ENCODE measurements around the gene CCDC57. TPM values are rescaled to one million over a fixed set of nuclear protein-coding genes. Genes with fewer than 3 reads are reported as not detected.

CCDC57 gene
- total and polyA plus RNA-seq, 9 of the 15 experiments (the other 6 are each of a cell fraction or from before 2014, with no cell fraction given) = 0.83 to 36.2 (median 13.6) TPM

DNA sequence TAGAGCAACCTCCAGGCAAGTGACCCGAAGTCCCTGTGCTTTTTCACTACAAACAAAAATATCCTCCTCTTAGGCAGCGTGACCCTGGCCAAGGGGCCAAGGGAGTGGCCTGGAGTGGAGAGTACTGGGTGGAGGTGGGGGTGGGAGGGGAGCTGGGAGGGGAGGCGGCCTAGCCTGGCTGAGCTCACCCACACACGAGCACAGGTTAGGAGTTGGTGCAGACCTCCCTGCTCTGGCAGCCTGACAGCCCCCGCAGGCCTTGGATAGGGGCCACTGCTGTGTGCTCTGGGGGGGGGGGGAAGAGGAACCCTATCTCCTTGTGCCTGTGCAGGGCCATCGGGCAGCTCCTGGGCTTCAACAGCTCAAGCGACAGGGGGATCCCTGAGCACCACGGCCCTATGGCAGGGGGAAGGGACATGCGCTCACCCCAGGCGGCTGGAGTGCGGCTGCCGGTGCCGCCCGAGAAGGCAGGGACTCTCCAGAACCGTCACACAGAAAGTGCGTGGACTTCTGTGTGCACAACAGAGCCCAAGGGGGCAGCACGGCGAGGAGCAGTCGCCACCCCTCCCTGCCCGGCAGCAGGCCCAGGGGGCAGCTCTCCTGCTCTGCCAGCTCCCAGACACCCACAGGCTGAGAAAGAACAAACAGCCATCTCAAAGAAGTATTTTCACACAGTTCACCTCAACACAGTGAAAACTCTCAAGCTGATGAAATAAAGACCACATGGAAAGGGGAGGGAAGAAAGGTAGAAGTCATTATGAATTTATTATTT, 29.5 kb upstream of the CCDC57 start:
- peak; percentile 84 for FAIRE-seq
- no peaks in the 10 kb centered on the region for H3K9me3 ChIP-seq (replicated peaks; ENCODE audit: control insufficient read depth, insufficient read depth, low read depth, low read length)
- POLR2A ChIA-PET = interaction anchor here (0.6 to 2.7 kb wide), 16 partner anchors 7 to 143 kb away, joined by 3 to 20 read pairs (median 4); no protein-coding TSS in a partner anchor
- H3K4me1 ChIP-seq (replicated peaks in 1 of 2; ENCODE audit: control insufficient read depth in 2 of 2, insufficient read depth in 2 of 2, low read length in 2 of 2) = peaks cover 44 to 92% of the 10 kb centered on the region in 2 experiments
- 0 out of 2 replicates have a peak, but pooled peaks cover 2% of the 10 kb centered on the region for H4K20me1 ChIP-seq (replicated peaks; ENCODE audit: control insufficient read depth, insufficient read depth, low read length)
- CTCF ChIA-PET (ENCODE audit: low intra/inter-chr PET ratio) = no interaction called here
- H3K79me2 ChIP-seq (ENCODE audit: control insufficient read depth, insufficient read depth, low read length) = peaks cover 48% of the 10 kb centered on the region
- ATAC-seq = peak; percentile 73
- H3K36me3 ChIP-seq (ENCODE audit: control insufficient read depth, insufficient read depth, low read length) = peaks cover 60% of the 10 kb centered on the region
- no peaks in the 10 kb centered on the region for H3K27me3 ChIP-seq (ENCODE audit: control insufficient read depth in 2 of 2, insufficient read depth in 2 of 2, low read length in 2 of 2)
- H3K4me3 ChIP-seq = no peak overlapping the region
- intact Hi-C loops (cut with micrococcal nuclease) = no loop called here
- DNase-seq (ENCODE audit: extremely low read depth in 1 of 4, low spot score in 3 of 4) = peak; percentile 68 to 83 (median 76)
- BruUV-seq (replicated peaks) = no TSS peak
- WGBS (ENCODE audit: insufficient coverage, low coverage, missing lambda C conversion rate) = 34% methylated on average over 16 of the region's 20 CpGs
- peak overlapping the region; percentile 50 to 90 for H3K9ac ChIP-seq (ENCODE audit: insufficient read depth in 1 of 2, low read depth in 2 of 2, low read length in 2 of 2)
- peak overlapping the region; percentile 76 for H3K27ac ChIP-seq (ENCODE audit: extremely low read depth, low read depth, low read length)
- in situ Hi-C loops (cut with MboI) = loop anchor here (5.0 kb wide), 1 partner anchor 65 kb away; no protein-coding TSS in a partner anchor
- no peaks in the 10 kb centered on the region for H3K9me1 ChIP-seq (ENCODE audit: control insufficient read depth, insufficient read depth, low read length)
- H2AFZ ChIP-seq (ENCODE audit: low read depth, low read length) = no peak overlapping the region
- peak overlapping the region; percentile 50 for H3K4me2 ChIP-seq (ENCODE audit: insufficient read depth, low read length)
- TF ChIP-seq, protein P1, sequence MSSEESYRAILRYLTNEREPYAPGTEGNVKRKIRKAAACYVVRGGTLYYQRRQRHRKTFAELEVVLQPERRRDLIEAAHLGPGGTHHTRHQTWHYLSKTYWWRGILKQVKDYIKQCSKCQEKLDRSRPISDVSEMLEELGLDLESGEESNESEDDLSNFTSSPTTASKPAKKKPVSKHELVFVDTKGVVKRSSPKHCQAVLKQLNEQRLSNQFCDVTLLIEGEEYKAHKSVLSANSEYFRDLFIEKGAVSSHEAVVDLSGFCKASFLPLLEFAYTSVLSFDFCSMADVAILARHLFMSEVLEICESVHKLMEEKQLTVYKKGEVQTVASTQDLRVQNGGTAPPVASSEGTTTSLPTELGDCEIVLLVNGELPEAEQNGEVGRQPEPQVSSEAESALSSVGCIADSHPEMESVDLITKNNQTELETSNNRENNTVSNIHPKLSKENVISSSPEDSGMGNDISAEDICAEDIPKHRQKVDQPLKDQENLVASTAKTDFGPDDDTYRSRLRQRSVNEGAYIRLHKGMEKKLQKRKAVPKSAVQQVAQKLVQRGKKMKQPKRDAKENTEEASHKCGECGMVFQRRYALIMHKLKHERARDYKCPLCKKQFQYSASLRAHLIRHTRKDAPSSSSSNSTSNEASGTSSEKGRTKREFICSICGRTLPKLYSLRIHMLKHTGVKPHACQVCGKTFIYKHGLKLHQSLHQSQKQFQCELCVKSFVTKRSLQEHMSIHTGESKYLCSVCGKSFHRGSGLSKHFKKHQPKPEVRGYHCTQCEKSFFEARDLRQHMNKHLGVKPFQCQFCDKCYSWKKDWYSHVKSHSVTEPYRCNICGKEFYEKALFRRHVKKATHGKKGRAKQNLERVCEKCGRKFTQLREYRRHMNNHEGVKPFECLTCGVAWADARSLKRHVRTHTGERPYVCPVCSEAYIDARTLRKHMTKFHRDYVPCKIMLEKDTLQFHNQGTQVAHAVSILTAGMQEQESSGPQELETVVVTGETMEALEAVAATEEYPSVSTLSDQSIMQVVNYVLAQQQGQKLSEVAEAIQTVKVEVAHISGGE (CRISPR knock-in tag; IDR thresholded peaks at IDR 0.05) = peak in 1 of 3 experiments; percentile 31; a peak in 1 of 6 replicates
- TF ChIP-seq RBBP5 (IDR thresholded peaks at IDR 0.05; ENCODE audit: borderline replicate concordance, insufficient read depth, low read length, poor library complexity, severe bottlenecking) (peak; percentile 27), ZBTB7A (IDR thresholded peaks at IDR 0.05; ENCODE audit: borderline replicate concordance, control insufficient read depth, low read depth, low read length) (peak; percentile 43; the same call in 1 of the 2 replicates), EGR1 (conservative IDR thresholded peaks at IDR 0.05) (peak; percentile 48; the same call in 1 of the 2 replicates), ZKSCAN1 (IDR thresholded peaks at IDR 0.05; ENCODE audit: low read depth, low read length) (0 out of 2 replicates have a peak, but pooled peaks have one; percentile 20), CHCHD3 (CRISPR knock-in tag; IDR thresholded peaks at IDR 0.05) (no peak)
- TF ChIP-seq, protein P2, sequence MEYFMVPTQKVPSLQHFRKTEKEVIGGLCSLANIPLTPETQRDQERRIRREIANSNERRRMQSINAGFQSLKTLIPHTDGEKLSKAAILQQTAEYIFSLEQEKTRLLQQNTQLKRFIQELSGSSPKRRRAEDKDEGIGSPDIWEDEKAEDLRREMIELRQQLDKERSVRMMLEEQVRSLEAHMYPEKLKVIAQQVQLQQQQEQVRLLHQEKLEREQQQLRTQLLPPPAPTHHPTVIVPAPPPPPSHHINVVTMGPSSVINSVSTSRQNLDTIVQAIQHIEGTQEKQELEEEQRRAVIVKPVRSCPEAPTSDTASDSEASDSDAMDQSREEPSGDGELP (CRISPR knock-in tag; IDR thresholded peaks at IDR 0.05; ENCODE audit: borderline replicate concordance) = peak; percentile 50; the same call in 1 of the 2 replicates
- TF ChIP-seq, protein P3, sequence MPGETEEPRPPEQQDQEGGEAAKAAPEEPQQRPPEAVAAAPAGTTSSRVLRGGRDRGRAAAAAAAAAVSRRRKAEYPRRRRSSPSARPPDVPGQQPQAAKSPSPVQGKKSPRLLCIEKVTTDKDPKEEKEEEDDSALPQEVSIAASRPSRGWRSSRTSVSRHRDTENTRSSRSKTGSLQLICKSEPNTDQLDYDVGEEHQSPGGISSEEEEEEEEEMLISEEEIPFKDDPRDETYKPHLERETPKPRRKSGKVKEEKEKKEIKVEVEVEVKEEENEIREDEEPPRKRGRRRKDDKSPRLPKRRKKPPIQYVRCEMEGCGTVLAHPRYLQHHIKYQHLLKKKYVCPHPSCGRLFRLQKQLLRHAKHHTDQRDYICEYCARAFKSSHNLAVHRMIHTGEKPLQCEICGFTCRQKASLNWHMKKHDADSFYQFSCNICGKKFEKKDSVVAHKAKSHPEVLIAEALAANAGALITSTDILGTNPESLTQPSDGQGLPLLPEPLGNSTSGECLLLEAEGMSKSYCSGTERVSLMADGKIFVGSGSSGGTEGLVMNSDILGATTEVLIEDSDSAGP (CRISPR knock-in tag; IDR thresholded peaks at IDR 0.05) = no peak
- TF ChIP-seq, protein P4, sequence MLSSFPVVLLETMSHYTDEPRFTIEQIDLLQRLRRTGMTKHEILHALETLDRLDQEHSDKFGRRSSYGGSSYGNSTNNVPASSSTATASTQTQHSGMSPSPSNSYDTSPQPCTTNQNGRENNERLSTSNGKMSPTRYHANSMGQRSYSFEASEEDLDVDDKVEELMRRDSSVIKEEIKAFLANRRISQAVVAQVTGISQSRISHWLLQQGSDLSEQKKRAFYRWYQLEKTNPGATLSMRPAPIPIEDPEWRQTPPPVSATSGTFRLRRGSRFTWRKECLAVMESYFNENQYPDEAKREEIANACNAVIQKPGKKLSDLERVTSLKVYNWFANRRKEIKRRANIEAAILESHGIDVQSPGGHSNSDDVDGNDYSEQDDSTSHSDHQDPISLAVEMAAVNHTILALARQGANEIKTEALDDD (IDR thresholded peaks at IDR 0.05) = no peak
- TF ChIP-seq, protein P5, sequence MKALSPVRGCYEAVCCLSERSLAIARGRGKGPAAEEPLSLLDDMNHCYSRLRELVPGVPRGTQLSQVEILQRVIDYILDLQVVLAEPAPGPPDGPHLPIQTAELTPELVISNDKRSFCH (CRISPR knock-in tag; IDR thresholded peaks at IDR 0.05) = no peak
- TF ChIP-seq, protein P5 (tag; IDR thresholded peaks at IDR 0.05) = no peak
